ENCODE results near the gene DLX4. TPM values are rescaled to one million over a fixed set of nuclear protein-coding genes. Genes with fewer than 3 reads are reported as not detected.
A peak's percentile ranks its signal among the peaks of the same experiment; 100 is the strongest.

The DLX4 gene
- total and polyA plus RNA-seq, 5 donors, result 0.09 to 0.12 TPM; not detected in 3

- ATAC-seq, result no peak
- Histone ChIP-seq H3K27ac (ENCODE audit: low read length) (no peak overlapping the region), H3K4me3 (ENCODE audit: low read length) (no peak overlapping the region), H3K4me1 (ENCODE audit: control insufficient read depth, insufficient read depth, low read length) (no peaks in the 10 kb centered on the region), H3K27me3 (ENCODE audit: control insufficient read depth, insufficient read depth) (no peaks in the 10 kb centered on the region), H3K9me3 (ENCODE audit: control insufficient read depth, low read length) (no peaks in the 10 kb centered on the region)
- 61% methylated on average over 16 of the region's 16 CpGs for WGBS
- intact Hi-C loops (cut with DNase I), result no loop called here
- no peak for DNase-seq
Measured at GRCh38 chr17:49931416-49932137, 37.4 kb upstream of the DLX4 start.

- intact Hi-C loops (cut with DNase I), result no loop called here
Measured at GRCh38 chr17:49932138-49932723, 36.8 kb upstream of the DLX4 start.

GRCh38 chr17:49932901-49933300 is 36.1 kb upstream of the DLX4 start:
- Histone ChIP-seq H3K27me3 (ENCODE audit: control insufficient read depth, insufficient read depth) (no peaks in the 10 kb centered on the region), H3K27ac (ENCODE audit: low read length) (no peak overlapping the region), H3K4me3 (ENCODE audit: low read length) (no peak overlapping the region), H3K9me3 (ENCODE audit: control insufficient read depth, low read length) (no peaks in the 10 kb centered on the region), H3K4me1 (ENCODE audit: control insufficient read depth, insufficient read depth, low read length) (no peaks in the 10 kb centered on the region)
- intact Hi-C loops (cut with DNase I), result no loop called here
- WGBS, result 88% methylated on average over 6 of the region's 6 CpGs
- DNase-seq (no peak), ATAC-seq (no peak)

More at GRCh38 chr17:49932138-49932723, 36.8 kb upstream of the DLX4 start:
- Histone ChIP-seq H3K27me3 (ENCODE audit: control insufficient read depth, insufficient read depth) (no peaks in the 10 kb centered on the region), H3K4me1 (ENCODE audit: control insufficient read depth, insufficient read depth, low read length) (no peaks in the 10 kb centered on the region), H3K4me3 (ENCODE audit: low read length) (no peak overlapping the region), H3K9me3 (ENCODE audit: control insufficient read depth, low read length) (no peaks in the 10 kb centered on the region), H3K27ac (ENCODE audit: low read length) (no peak overlapping the region)
- no peak for DNase-seq
- WGBS, result 72% methylated on average over 17 of the region's 17 CpGs
- no peak for ATAC-seq

GRCh38 chr17:49935526-49936210 is 33.3 kb upstream of the DLX4 start:
- intact Hi-C loops (cut with DNase I), result no loop called here
- H3K27me3 ChIP-seq (ENCODE audit: control insufficient read depth, insufficient read depth), result no peaks in the 10 kb centered on the region
- 73% methylated on average over 15 of the region's 15 CpGs for WGBS
- ATAC-seq (no peak), DNase-seq (no peak)
- H3K4me3 ChIP-seq (ENCODE audit: low read length), result no peak overlapping the region
- H3K9me3 ChIP-seq (ENCODE audit: control insufficient read depth, low read length), result no peaks in the 10 kb centered on the region
- no peaks in the 10 kb centered on the region for H3K4me1 ChIP-seq (ENCODE audit: control insufficient read depth, insufficient read depth, low read length)
- no peak overlapping the region for H3K27ac ChIP-seq (ENCODE audit: low read length)

GRCh38 chr17:49936386-49936785 is 32.6 kb upstream of the DLX4 start:
- Histone ChIP-seq H3K27me3 (ENCODE audit: control insufficient read depth, insufficient read depth) (no peaks in the 10 kb centered on the region), H3K4me1 (ENCODE audit: control insufficient read depth, insufficient read depth, low read length) (no peaks in the 10 kb centered on the region), H3K4me3 (ENCODE audit: low read length) (no peak overlapping the region), H3K27ac (ENCODE audit: low read length) (no peak overlapping the region), H3K9me3 (ENCODE audit: control insufficient read depth, low read length) (no peaks in the 10 kb centered on the region)
- ATAC-seq (no peak), DNase-seq (no peak)
- 88% methylated on average over 9 of the region's 9 CpGs for WGBS
- intact Hi-C loops (cut with DNase I), result no loop called here

GRCh38 chr17:49939318-49939717 is 29.7 kb upstream of the DLX4 start:
- ATAC-seq (peak in 1 of 2 donors; percentile 19), DNase-seq (no peak)
- Histone ChIP-seq H3K27ac (ENCODE audit: low read length) (no peak overlapping the region), H3K4me3 (ENCODE audit: low read length) (no peak overlapping the region), H3K9me3 (ENCODE audit: control insufficient read depth, low read length) (no peaks in the 10 kb centered on the region), H3K4me1 (ENCODE audit: control insufficient read depth, insufficient read depth, low read length) (no peaks in the 10 kb centered on the region), H3K27me3 (ENCODE audit: control insufficient read depth, insufficient read depth) (no peaks in the 10 kb centered on the region)
- intact Hi-C loops (cut with DNase I), result no loop called here
- 74% methylated on average over 7 of the region's 7 CpGs for WGBS

- Histone ChIP-seq H3K4me3 (ENCODE audit: low read length) (no peak overlapping the region), H3K4me1 (ENCODE audit: control insufficient read depth, insufficient read depth, low read length) (no peaks in the 10 kb centered on the region), H3K27me3 (ENCODE audit: control insufficient read depth, insufficient read depth) (no peaks in the 10 kb centered on the region), H3K27ac (ENCODE audit: low read length) (no peak overlapping the region), H3K9me3 (ENCODE audit: control insufficient read depth, low read length) (no peaks in the 10 kb centered on the region)
- DNase-seq (no peak), ATAC-seq (no peak)
- intact Hi-C loops (cut with DNase I), result no loop called here
- 49% methylated on average over 10 of the region's 10 CpGs for WGBS
Measured at GRCh38 chr17:49941427-49941826, 27.6 kb upstream of the DLX4 start.

GRCh38 chr17:49942947-49943346 is 26.0 kb upstream of the DLX4 start:
- no peaks in the 10 kb centered on the region for H3K4me1 ChIP-seq (ENCODE audit: control insufficient read depth, insufficient read depth, low read length)
- DNase-seq, result no peak
- no peak overlapping the region for H3K27ac ChIP-seq (ENCODE audit: low read length)
- no peak for ATAC-seq
- no peaks in the 10 kb centered on the region for H3K27me3 ChIP-seq (ENCODE audit: control insufficient read depth, insufficient read depth)
- intact Hi-C loops (cut with DNase I), result no loop called here
- no peak overlapping the region for H3K4me3 ChIP-seq (ENCODE audit: low read length)
- WGBS, result 79% methylated on average over 5 of the region's 5 CpGs
- H3K9me3 ChIP-seq (ENCODE audit: control insufficient read depth, low read length), result no peaks in the 10 kb centered on the region

- ATAC-seq, result no peak
- H3K4me3 ChIP-seq (ENCODE audit: low read length), result no peak overlapping the region
- intact Hi-C loops (cut with DNase I), result no loop called here
- no peak overlapping the region for H3K27ac ChIP-seq (ENCODE audit: low read length)
- H3K4me1 ChIP-seq (ENCODE audit: control insufficient read depth, insufficient read depth, low read length), result no peaks in the 10 kb centered on the region
- no peak for DNase-seq
- WGBS, result 38% methylated on average over 26 of the region's 26 CpGs
- H3K27me3 ChIP-seq (ENCODE audit: control insufficient read depth, insufficient read depth), result no peaks in the 10 kb centered on the region
- H3K9me3 ChIP-seq (ENCODE audit: control insufficient read depth, low read length), result no peaks in the 10 kb centered on the region
Measured at GRCh38 chr17:49944273-49944870, 24.6 kb upstream of the DLX4 start.

- 77% methylated on average over 8 of the region's 8 CpGs for WGBS
- no peaks in the 10 kb centered on the region for H3K27me3 ChIP-seq (ENCODE audit: control insufficient read depth, insufficient read depth)
- no peak for DNase-seq
Measured at GRCh38 chr17:49946208-49946607, 22.8 kb upstream of the DLX4 start.

GRCh38 chr17:49946964-49947584 is 21.9 kb upstream of the DLX4 start:
- intact Hi-C loops (cut with DNase I), result no loop called here
- H3K27me3 ChIP-seq (ENCODE audit: control insufficient read depth, insufficient read depth), result no peaks in the 10 kb centered on the region
- H3K9me3 ChIP-seq (ENCODE audit: control insufficient read depth, low read length), result no peaks in the 10 kb centered on the region
- no peak overlapping the region for H3K27ac ChIP-seq (ENCODE audit: low read length)
- ATAC-seq, result no peak
- no peaks in the 10 kb centered on the region for H3K4me1 ChIP-seq (ENCODE audit: control insufficient read depth, insufficient read depth, low read length)
- no peak overlapping the region for H3K4me3 ChIP-seq (ENCODE audit: low read length)
- 83% methylated on average over 11 of the region's 11 CpGs for WGBS
- DNase-seq, result no peak

More at GRCh38 chr17:49946208-49946607, 22.8 kb upstream of the DLX4 start:
- Histone ChIP-seq H3K27ac (ENCODE audit: low read length) (no peak overlapping the region), H3K9me3 (ENCODE audit: control insufficient read depth, low read length) (no peaks in the 10 kb centered on the region), H3K4me3 (ENCODE audit: low read length) (no peak overlapping the region), H3K4me1 (ENCODE audit: control insufficient read depth, insufficient read depth, low read length) (no peaks in the 10 kb centered on the region)
- no peak for ATAC-seq
- intact Hi-C loops (cut with DNase I), result no loop called here
